ENCODE measurements around the gene KANSL1L.

DNA sequence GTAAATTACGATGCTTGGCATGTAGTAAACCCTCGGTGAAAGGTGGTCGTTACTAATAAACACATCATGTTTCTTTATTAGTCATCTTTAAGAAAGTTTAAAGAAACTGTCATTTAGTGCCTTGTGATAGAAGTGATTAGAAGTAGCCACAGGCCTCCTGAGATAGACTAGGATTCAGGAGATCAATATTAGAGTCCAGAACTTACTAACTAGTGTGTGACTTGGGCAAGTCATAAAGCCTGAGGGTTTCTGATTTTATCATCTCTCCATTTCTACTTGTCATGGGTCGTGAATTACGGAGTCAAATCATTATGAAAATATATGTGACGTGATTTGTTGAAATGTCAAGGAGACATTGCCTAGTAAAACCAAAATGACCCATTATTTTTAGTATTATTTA, 162.1 kb downstream of the KANSL1L start:
- TF ChIP-seq CTCF (IDR thresholded peaks at IDR 0.05) = no peak
- no peak for TF ChIP-seq POLR2A (IDR thresholded peaks at IDR 0.05)
